ENCODE data around the gene OGFR.

OGFR gene

GRCh38 chr20:62801284-62802010 is 3.2 kb upstream of the OGFR start:
- no peak for DNase-seq

- DNase-seq = no peak
These were observed 2.5 kb upstream of the OGFR start for GRCh38 chr20:62802026-62802712.

GRCh38 chr20:62804021-62804626 is 511 bp upstream of the OGFR start:
- no peak for DNase-seq

- DNase-seq = peak; percentile 57
These were observed 598 bp downstream of the OGFR start for GRCh38 chr20:62805155-62805710.

- DNase-seq = no peak
These were observed 1.2 kb downstream of the OGFR start for GRCh38 chr20:62805711-62806382.

GRCh38 chr20:62806383-62807050 is 1.9 kb downstream of the OGFR start:
- no peak for DNase-seq

GRCh38 chr20:62807444-62808210 is 3.0 kb downstream of the OGFR start:
- DNase-seq = no peak

GRCh38 chr20:62808211-62808865 is 3.7 kb downstream of the OGFR start:
- DNase-seq = peak; percentile 81

GRCh38 chr20:62809530-62810428 is 5.1 kb downstream of the OGFR start:
- no peak for DNase-seq

- no peak for DNase-seq
These were observed 6.7 kb downstream of the OGFR start for GRCh38 chr20:62811320-62811719.

- DNase-seq = no peak
These were observed 7.1 kb downstream of the OGFR start for GRCh38 chr20:62811720-62812119.

- DNase-seq = no peak
These were observed 7.7 kb downstream of the OGFR start for GRCh38 chr20:62812181-62812906.

- no peak for DNase-seq
These were observed 8.2 kb downstream of the OGFR start for GRCh38 chr20:62812907-62813200.

GRCh38 chr20:62813588-62813987 is 9.0 kb downstream of the OGFR start:
- no peak for DNase-seq

GRCh38 chr20:62814060-62814708 is 9.5 kb downstream of the OGFR start:
- no peak for DNase-seq

- DNase-seq = no peak
These were observed 10.1 kb downstream of the OGFR start for GRCh38 chr20:62814709-62815065.

- DNase-seq = no peak
These were observed 10.7 kb downstream of the OGFR start for GRCh38 chr20:62815066-62815991.

Measured in stimulated activated CD4-positive, alpha-beta T cell treated with anti-CD3 and anti-CD28 coated beads, Interleukin-15, amount 100 ng/mL, for 24 hours (primary cell).